Lung (tissue), 12 donors: ENCODE results near the gene DNAAF9. TPM values are rescaled to one million over a fixed set of nuclear protein-coding genes. Genes with fewer than 3 reads are reported as not detected.

ENCODE experiments used
- ATAC-seq: fragments of 200-7000 bp; cut with Tn5 transposase; one replicate; pipeline ENCODE4 v1.9.1; 2020; ENCODE audit warnings: moderate number of reproducible peaks; ENCODE audit not compliant: insufficient read depth, low FRiP score
- DNase-seq, 3 donors: peaks; one replicate each; pipeline ENCODE4 v3.0.0-alpha.2; 2013 to 2017
- H3K27ac ChIP-seq, 2 donors: one replicate each; pipeline ENCODE4 v1.5.1; 2013; ENCODE audit warnings: mild to moderate bottlenecking in 2 of 2, moderate library complexity in 2 of 2, control low read depth in 1 of 2, inconsistent platforms in 1 of 2, low read depth in 1 of 2, low read length in 1 of 2
- H3K27me3 ChIP-seq, 3 donors: one replicate each; pipeline ENCODE4 v1.5.1; 2013; ENCODE audit warnings: low read length in 2 of 3; ENCODE audit not compliant: control insufficient read depth in 3 of 3, insufficient read depth in 3 of 3
- H3K36me3 ChIP-seq, 4 donors: one replicate each; pipeline ENCODE4 v1.5.1; 2013; ENCODE audit warnings: low read length in 4 of 4, mild to moderate bottlenecking in 1 of 4, moderate library complexity in 1 of 4; ENCODE audit not compliant: control insufficient read depth in 4 of 4, insufficient read depth in 4 of 4
- H3K4me1 ChIP-seq, 5 donors: one replicate each; pipeline ENCODE4 v1.5.1; 2013; ENCODE audit warnings: low read length in 5 of 5, mild to moderate bottlenecking in 2 of 5, moderate library complexity in 1 of 5; ENCODE audit not compliant: control insufficient read depth in 5 of 5, insufficient read depth in 5 of 5
- H3K4me3 ChIP-seq: one replicate; pipeline ENCODE4 v1.5.1; 2013; ENCODE audit warnings: mild to moderate bottlenecking, control low read depth, moderate library complexity
- H3K9ac ChIP-seq, 2 donors: one replicate each; pipeline ENCODE4 v1.5.1; 2013; ENCODE audit warnings: low read length in 2 of 2, control low read depth in 1 of 2; ENCODE audit not compliant: insufficient read depth in 1 of 2
- H3K9me3 ChIP-seq, 4 donors: one replicate each; pipeline ENCODE4 v1.5.1; 2013; ENCODE audit warnings: low read length in 3 of 4, mild to moderate bottlenecking in 1 of 4, moderate library complexity in 1 of 4; ENCODE audit not compliant: control insufficient read depth in 4 of 4, insufficient read depth in 3 of 4
- CTCF ChIP-seq: IDR thresholded peaks from 2 replicates; pipeline ENCODE4 v1.5.1; 2012; ENCODE audit warnings: mild to moderate bottlenecking; ENCODE audit errors: control extremely low read depth, extremely low read depth
- WGBS, 2 donors: extraction: QIAGEN DNeasy Blood & Tissue Kit; methylation state at CpG; one replicate each; pipeline ENCODE4 v1.1.7; 2013; 5-methylcytosine and 5-hydroxymethylcytosine counted together
- polyA plus RNA-seq, 2 donors: library from polyadenylated mRNA; stranded (reverse); fragments of 200-250 nt; gene quantifications; one replicate each; pipeline ENCODE4 v1.2.1, GENCODE V29; 2013
- total RNA-seq, 2 donors: library from RNA; depleted of rRNA in 1 of 2; stranded (reverse); fragments of >200 nt in 1 of 2; gene quantifications; one replicate each; pipeline ENCODE4 v1.2.1, GENCODE V29; 2014 to 2021
- donor health status: control.
- donor health status: control.
- donor health status: Bipolar disorder and iron deficiency.
- donor health status: healthy.
- donor health status: DM: yes; HTN: yes; CAD: no.

The DNAAF9 gene
- total and polyA plus RNA-seq, 4 donors, result 5.9 to 26.1 (median 11.6) TPM

- peaks cover 0 to 3% (median 0%) of the 10 kb centered on the region in 4 donors for H3K9me3 ChIP-seq
- no peak for TF ChIP-seq CTCF
- no peak overlapping the region for H3K9ac ChIP-seq
- no peak overlapping the region for H3K4me3 ChIP-seq
- no peaks in the 10 kb centered on the region for H3K27me3 ChIP-seq
- no peaks in the 10 kb centered on the region for H3K4me1 ChIP-seq
- ATAC-seq (no peak), DNase-seq (no peak)
- WGBS, 2 donors, result 87 to 94% methylated on average over 2 of the region's 2 CpGs
- H3K27ac ChIP-seq, result no peak overlapping the region
- H3K36me3 ChIP-seq, result no peaks in the 10 kb centered on the region
These were observed 6.7 kb upstream of the DNAAF9 start for GRCh38 chr20:3414122-3414521.

- H3K27me3 ChIP-seq, result no peaks in the 10 kb centered on the region
- DNase-seq (no peak), ATAC-seq (no peak)
- 80 to 88% methylated on average over 4 of the region's 4 CpGs for WGBS, 2 donors
- no peaks in the 10 kb centered on the region for H3K36me3 ChIP-seq
- TF ChIP-seq CTCF, result no peak
- H3K9me3 ChIP-seq, result peaks cover 0 to 3% (median 0%) of the 10 kb centered on the region in 4 donors
- H3K4me1 ChIP-seq, result peaks cover 0 to under 1% (median 0%) of the 10 kb centered on the region in 5 donors
- H3K27ac ChIP-seq, result no peak overlapping the region
- H3K9ac ChIP-seq, result no peak overlapping the region
- H3K4me3 ChIP-seq, result no peak overlapping the region
These were observed 6.0 kb upstream of the DNAAF9 start for GRCh38 chr20:3413393-3413889.

- ATAC-seq, result no peak
- DNase-seq, result no peak
- Histone ChIP-seq H3K4me1 (peaks cover 0 to 5% (median 0%) of the 10 kb centered on the region in 5 donors), H3K9ac (no peak overlapping the region), H3K27ac (no peak overlapping the region), H3K36me3 (no peaks in the 10 kb centered on the region), H3K27me3 (no peaks in the 10 kb centered on the region), H3K4me3 (no peak overlapping the region), H3K9me3 (peaks cover 0 to 3% (median 0%) of the 10 kb centered on the region in 4 donors)
- WGBS, 2 donors, result 90 to 92% methylated on average over 11 of the region's 11 CpGs
- TF ChIP-seq CTCF, result no peak
These were observed 5.3 kb upstream of the DNAAF9 start for GRCh38 chr20:3412600-3413392.
